HEK293T (cell line): ENCODE data around the gene NKX1-1.

Experiments used
- BHLHE40 ChIP-seq: fragments of 450-650 bp; IDR thresholded peaks from 2 replicates; pipeline ENCODE4 v1.6.1; 2016; ENCODE audit warnings: mild to moderate bottlenecking, moderate library complexity, borderline replicate concordance
- ELF4 ChIP-seq: fragments of 450-650 bp; IDR thresholded peaks from 2 replicates; pipeline ENCODE4 v1.6.1; 2017; ENCODE audit warnings: antibody characterized with exemption
- FOXK2 ChIP-seq: fragments of 450-650 bp; IDR thresholded peaks from 2 replicates; pipeline ENCODE4 v1.6.1; 2016; ENCODE audit warnings: mild to moderate bottlenecking
- FOXM1 ChIP-seq: fragments of 450-650 bp; IDR thresholded peaks from 2 replicates; pipeline ENCODE4 v1.6.1; 2017; ENCODE audit warnings: mild to moderate bottlenecking, borderline replicate concordance
- HDGF ChIP-seq: fragments of 450-650 bp; IDR thresholded peaks from 2 replicates; pipeline ENCODE4 v1.6.1; 2017; ENCODE audit warnings: antibody characterized with exemption, borderline replicate concordance
- L3MBTL2 ChIP-seq: fragments of 450-650 bp; conservative IDR thresholded peaks from 2 replicates; pipeline ENCODE4 v1.6.1; 2016; ENCODE audit warnings: mild to moderate bottlenecking
- LEF1 ChIP-seq: fragments of 450-650 bp; IDR thresholded peaks from 2 replicates; pipeline ENCODE4 v1.6.1; 2017; ENCODE audit warnings: mild to moderate bottlenecking, borderline replicate concordance
- NFRKB ChIP-seq: fragments of 450-650 bp; IDR thresholded peaks from 2 replicates; pipeline ENCODE4 v1.6.1; 2016; ENCODE audit warnings: mild to moderate bottlenecking, moderate library complexity
- SP1 ChIP-seq: fragments of 450-650 bp; IDR thresholded peaks from 2 replicates; pipeline ENCODE4 v1.6.1; 2017
- SUZ12 ChIP-seq: fragments of 450-650 bp; IDR thresholded peaks from 2 replicates; pipeline ENCODE4 v1.6.1; 2016; ENCODE audit warnings: mild to moderate bottlenecking
- TARDBP ChIP-seq: fragments of 450-650 bp; IDR thresholded peaks from 2 replicates; pipeline ENCODE4 v1.6.1; 2016

DNA sequence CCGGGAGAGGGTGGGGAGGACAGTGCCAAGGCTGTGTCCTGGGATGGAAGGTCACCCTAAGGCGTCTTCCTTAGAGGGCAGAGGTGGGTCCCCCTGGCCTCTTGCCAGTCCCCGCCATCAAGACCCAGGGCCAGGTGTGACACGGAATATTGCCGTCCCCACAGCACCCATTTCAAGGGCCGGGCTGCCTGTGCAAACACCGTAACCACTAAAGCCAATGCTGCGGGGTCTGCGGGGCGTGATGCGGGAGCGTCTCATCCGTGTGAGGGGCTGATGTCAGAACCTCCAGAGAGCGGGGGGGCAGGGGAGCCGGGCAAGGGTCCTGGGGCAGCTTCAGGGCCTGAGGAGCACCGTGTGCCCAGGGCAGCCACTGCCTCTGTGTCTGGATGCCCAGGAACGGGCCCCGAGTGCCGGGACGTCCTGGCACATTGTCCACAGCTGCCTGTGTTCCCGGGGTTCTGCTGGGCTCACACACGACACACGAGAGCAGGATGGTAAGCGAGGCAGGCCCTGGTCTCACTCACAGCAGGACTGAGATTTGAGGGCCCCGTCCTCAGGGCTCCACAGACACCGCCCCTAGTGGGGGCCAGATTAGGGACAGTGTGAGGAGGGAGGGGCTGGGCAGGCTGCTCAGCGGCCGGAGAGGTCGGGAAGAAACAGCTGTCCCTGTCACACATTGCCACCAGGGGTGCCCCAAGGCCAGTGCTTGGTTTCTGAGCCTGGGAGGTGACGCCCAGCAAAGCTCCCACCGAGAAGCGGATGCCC, 29.2 kb downstream of the NKX1-1 start:
- no peak for TF ChIP-seq NFRKB
- no peak for TF ChIP-seq TARDBP
- no peak for TF ChIP-seq FOXM1
- TF ChIP-seq SP1: no peak
- TF ChIP-seq SUZ12: no peak
- no peak for TF ChIP-seq BHLHE40
- TF ChIP-seq FOXK2: no peak
- TF ChIP-seq L3MBTL2: no peak
- no peak for TF ChIP-seq HDGF
- TF ChIP-seq LEF1: no peak
- TF ChIP-seq ELF4: no peak
